ENCODE results near the gene TSPAN5.

TSPAN5 gene

DNA sequence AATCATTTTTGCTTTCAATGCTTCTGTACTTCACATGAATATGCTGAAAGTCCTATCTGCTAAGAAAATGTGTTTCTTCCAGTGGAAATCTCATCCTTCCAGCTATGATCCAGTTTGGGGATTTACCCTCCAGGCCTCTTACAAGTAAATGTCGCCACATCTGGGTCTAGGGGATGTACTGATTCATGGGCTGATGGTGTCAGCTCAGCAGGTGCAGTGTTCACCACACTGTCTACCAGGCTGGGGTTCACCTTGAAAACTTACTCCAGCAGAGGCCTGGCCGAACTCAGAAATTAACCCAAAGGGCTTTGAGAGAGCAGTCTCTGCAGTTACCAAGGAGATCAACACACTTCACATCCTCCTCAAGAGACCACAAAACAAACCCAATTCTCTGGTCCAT lies 154.3 kb downstream of the TSPAN5 start:
- H3K27me3 ChIP-seq (ENCODE audit: low read length) = no peaks in the 10 kb centered on the region
- no peak overlapping the region for H3K4me2 ChIP-seq (ENCODE audit: low read depth, low read length, poor library complexity, severe bottlenecking)
- H3K79me2 ChIP-seq (ENCODE audit: insufficient read depth, low read length) = no peaks in the 10 kb centered on the region
- H3F3A ChIP-seq (ENCODE audit: insufficient read depth) = no peaks in the 10 kb centered on the region
- no peaks in the 10 kb centered on the region for H3K36me3 ChIP-seq (ENCODE audit: low read length)
- no peak for TF ChIP-seq EZH2phosphoT487 (conservative IDR thresholded peaks at IDR 0.05; ENCODE audit: low read length)
- TF ChIP-seq, protein P1, sequence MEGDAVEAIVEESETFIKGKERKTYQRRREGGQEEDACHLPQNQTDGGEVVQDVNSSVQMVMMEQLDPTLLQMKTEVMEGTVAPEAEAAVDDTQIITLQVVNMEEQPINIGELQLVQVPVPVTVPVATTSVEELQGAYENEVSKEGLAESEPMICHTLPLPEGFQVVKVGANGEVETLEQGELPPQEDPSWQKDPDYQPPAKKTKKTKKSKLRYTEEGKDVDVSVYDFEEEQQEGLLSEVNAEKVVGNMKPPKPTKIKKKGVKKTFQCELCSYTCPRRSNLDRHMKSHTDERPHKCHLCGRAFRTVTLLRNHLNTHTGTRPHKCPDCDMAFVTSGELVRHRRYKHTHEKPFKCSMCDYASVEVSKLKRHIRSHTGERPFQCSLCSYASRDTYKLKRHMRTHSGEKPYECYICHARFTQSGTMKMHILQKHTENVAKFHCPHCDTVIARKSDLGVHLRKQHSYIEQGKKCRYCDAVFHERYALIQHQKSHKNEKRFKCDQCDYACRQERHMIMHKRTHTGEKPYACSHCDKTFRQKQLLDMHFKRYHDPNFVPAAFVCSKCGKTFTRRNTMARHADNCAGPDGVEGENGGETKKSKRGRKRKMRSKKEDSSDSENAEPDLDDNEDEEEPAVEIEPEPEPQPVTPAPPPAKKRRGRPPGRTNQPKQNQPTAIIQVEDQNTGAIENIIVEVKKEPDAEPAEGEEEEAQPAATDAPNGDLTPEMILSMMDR (IDR thresholded peaks at IDR 0.05; ENCODE audit: insufficient read depth, low read length, poor library complexity, severe bottlenecking) = no peak
- H3K4me3 ChIP-seq (ENCODE audit: insufficient read depth, low read length, poor library complexity, severe bottlenecking) = no peak overlapping the region
- H3K9me3 ChIP-seq (ENCODE audit: insufficient read depth, low read length) = no peaks in the 10 kb centered on the region
- H3K9ac ChIP-seq (ENCODE audit: low read length) = no peak overlapping the region
- no peaks in the 10 kb centered on the region for H4K20me1 ChIP-seq (ENCODE audit: low read depth, low read length)
- H3K27ac ChIP-seq (ENCODE audit: low read depth, low read length) = no peak overlapping the region
- H3K9me2 ChIP-seq (replicated peaks; ENCODE audit: insufficient read depth, low read length) = no peaks in the 10 kb centered on the region
- no peak overlapping the region for H2AFZ ChIP-seq (ENCODE audit: low read depth, low read length, severe bottlenecking)

DNA sequence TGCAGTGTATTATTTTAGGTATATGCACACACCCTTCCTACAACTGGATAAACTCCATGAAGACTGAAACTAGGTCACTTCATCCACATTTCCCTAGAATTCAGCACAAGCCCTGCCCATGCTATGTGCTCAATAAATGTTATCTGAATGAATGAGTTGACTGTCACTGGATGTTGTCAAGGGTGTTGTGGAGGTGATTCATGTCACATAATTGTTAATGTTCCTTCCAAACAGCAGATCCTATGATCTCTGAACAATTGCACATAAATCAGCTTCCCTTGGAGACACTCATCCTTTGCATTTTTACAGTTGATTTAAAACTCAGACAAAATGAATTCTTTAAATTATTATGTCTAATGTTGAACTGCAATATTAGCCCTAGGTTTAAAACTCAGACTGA lies 154.7 kb downstream of the TSPAN5 start:
- Histone ChIP-seq H4K20me1 (ENCODE audit: low read depth, low read length) (no peaks in the 10 kb centered on the region), H3K9ac (ENCODE audit: low read length) (no peak overlapping the region), H2AFZ (ENCODE audit: low read depth, low read length, severe bottlenecking) (no peak overlapping the region), H3K9me2 (replicated peaks; ENCODE audit: insufficient read depth, low read length) (no peaks in the 10 kb centered on the region), H3K4me3 (ENCODE audit: insufficient read depth, low read length, poor library complexity, severe bottlenecking) (no peak overlapping the region), H3K4me2 (ENCODE audit: low read depth, low read length, poor library complexity, severe bottlenecking) (no peak overlapping the region), H3K27ac (ENCODE audit: low read depth, low read length) (no peak overlapping the region), H3F3A (ENCODE audit: insufficient read depth) (no peaks in the 10 kb centered on the region), H3K36me3 (ENCODE audit: low read length) (no peaks in the 10 kb centered on the region), H3K79me2 (ENCODE audit: insufficient read depth, low read length) (no peaks in the 10 kb centered on the region), H3K27me3 (ENCODE audit: low read length) (no peaks in the 10 kb centered on the region), H3K9me3 (ENCODE audit: insufficient read depth, low read length) (no peaks in the 10 kb centered on the region)
- TF ChIP-seq EZH2phosphoT487 (conservative IDR thresholded peaks at IDR 0.05; ENCODE audit: low read length) = no peak
- TF ChIP-seq, protein P1 (IDR thresholded peaks at IDR 0.05; ENCODE audit: insufficient read depth, low read length, poor library complexity, severe bottlenecking) = no peak

DNA sequence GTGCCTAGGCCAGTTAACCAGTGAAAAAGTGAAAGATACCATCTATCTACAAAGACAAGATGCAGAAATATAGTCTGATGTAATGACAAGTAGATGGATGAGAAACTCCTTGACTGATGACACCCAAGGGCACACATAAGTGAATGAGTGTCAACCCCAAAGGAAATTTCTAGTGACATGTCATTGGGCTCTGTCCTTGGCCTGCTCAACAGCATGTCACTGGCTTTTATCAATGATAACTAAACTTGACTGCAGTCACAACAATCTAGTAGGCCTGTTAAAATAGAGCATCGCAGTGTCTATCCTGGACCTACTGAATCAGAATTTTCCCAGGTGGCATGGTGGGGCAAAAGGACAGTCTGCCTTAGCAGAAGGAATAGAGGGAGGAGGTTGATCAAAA lies 155.8 kb downstream of the TSPAN5 start:
- no peak overlapping the region for H3K4me3 ChIP-seq (ENCODE audit: insufficient read depth, low read length, poor library complexity, severe bottlenecking)
- no peak overlapping the region for H3K9ac ChIP-seq (ENCODE audit: low read length)
- no peaks in the 10 kb centered on the region for H4K20me1 ChIP-seq (ENCODE audit: low read depth, low read length)

More for the DNA sequence above, 155.8 kb downstream of the TSPAN5 start:
- no peaks in the 10 kb centered on the region for H3K9me2 ChIP-seq (replicated peaks; ENCODE audit: insufficient read depth, low read length)
- no peak for TF ChIP-seq EZH2phosphoT487 (conservative IDR thresholded peaks at IDR 0.05; ENCODE audit: low read length)
- TF ChIP-seq, protein P1 (IDR thresholded peaks at IDR 0.05; ENCODE audit: insufficient read depth, low read length, poor library complexity, severe bottlenecking) = no peak
- H3K27me3 ChIP-seq (ENCODE audit: low read length) = no peaks in the 10 kb centered on the region
- no peaks in the 10 kb centered on the region for H3K9me3 ChIP-seq (ENCODE audit: insufficient read depth, low read length)
- no peak overlapping the region for H3K27ac ChIP-seq (ENCODE audit: low read depth, low read length)
- no peaks in the 10 kb centered on the region for H3K79me2 ChIP-seq (ENCODE audit: insufficient read depth, low read length)
- no peaks in the 10 kb centered on the region for H3K36me3 ChIP-seq (ENCODE audit: low read length)
- H3K4me2 ChIP-seq (ENCODE audit: low read depth, low read length, poor library complexity, severe bottlenecking) = no peak overlapping the region
- no peaks in the 10 kb centered on the region for H3F3A ChIP-seq (ENCODE audit: insufficient read depth)
- no peak overlapping the region for H2AFZ ChIP-seq (ENCODE audit: low read depth, low read length, severe bottlenecking)

Measured in SU-DHL-6 (cell line).